ENCODE results near the gene BPIFB3.

GRCh38 chr20:33034115-33034514, 19.6 kb upstream of the BPIFB3 start:
- no peak for TF ChIP-seq CTCF (IDR thresholded peaks at IDR 0.05)
- TF ChIP-seq POLR2A (IDR thresholded peaks at IDR 0.05) = no peak

Data from thyroid gland (tissue), 4 donors.